Glutamatergic neuron (in vitro differentiated cells): Measurements from ENCODE around the gene METTL1. TPM values are rescaled to one million over a fixed set of nuclear protein-coding genes. Genes with fewer than 3 reads are reported as not detected.
A peak's percentile ranks its signal among the peaks of the same experiment; 100 is the strongest.
"Not testable (repeated sequence)": the region's sequence is repeated elsewhere in the genome, so short reads cannot be mapped to it uniquely, and the experiment has no call there.

Experiments
- DNase-seq: peaks from one replicate; pipeline ENCODE4 v3.0.0; 2022
- H3K27ac Mint-ChIP-seq: one replicate; pipeline ENCODE4 v1.8.0; 2020; ENCODE audit warnings: mild to moderate bottlenecking, mixed read lengths, inconsistent platforms; ENCODE audit not compliant: unreplicated experiment
- H3K27me3 Mint-ChIP-seq: one replicate; pipeline ENCODE4 v1.8.0; 2020; ENCODE audit warnings: mild to moderate bottlenecking, moderate library complexity, mixed read lengths, inconsistent platforms; ENCODE audit not compliant: unreplicated experiment
- H3K36me3 Mint-ChIP-seq: one replicate; pipeline ENCODE4 v1.8.0; 2020; ENCODE audit warnings: mild to moderate bottlenecking, mixed read lengths, inconsistent platforms; ENCODE audit not compliant: unreplicated experiment
- H3K4me1 Mint-ChIP-seq: one replicate; pipeline ENCODE4 v1.8.0; 2020; ENCODE audit warnings: mild to moderate bottlenecking, low read depth, mixed read lengths, inconsistent platforms; ENCODE audit not compliant: unreplicated experiment
- H3K4me3 Mint-ChIP-seq: one replicate; pipeline ENCODE4 v1.8.0; 2020; ENCODE audit warnings: mild to moderate bottlenecking, mixed read lengths, inconsistent platforms; ENCODE audit not compliant: unreplicated experiment
- H3K9me3 Mint-ChIP-seq: one replicate; pipeline ENCODE4 v1.8.0; 2020; ENCODE audit warnings: mild to moderate bottlenecking, moderate library complexity, mixed read lengths, inconsistent platforms; ENCODE audit not compliant: unreplicated experiment
- CTCF ChIP-seq: fragments of 200-600 bp; sonication (generic); IDR thresholded peaks from one replicate; pipeline ENCODE4 v1.5.0; 2021; ENCODE audit not compliant: partially characterized antibody, unreplicated experiment
- long read RNA-seq: library from polyadenylated mRNA; unstranded; transcript quantifications from one replicate; pipeline ENCODE4 v2.0.0, GENCODE V29; 2020; ENCODE audit not compliant: unreplicated experiment
- total RNA-seq: library from RNA; stranded (reverse); fragmentation: NEBNext Ultra II Directional; extraction: Animal tissue kit (Norgen Biotek cat#: 25700); gene quantifications from one replicate; pipeline ENCODE4 v1.2.1, GENCODE V29; 2021; ENCODE audit not compliant: unreplicated experiment

METTL1 gene
- 9.1 TPM for total RNA-seq
- long read RNA-seq, transcript METTL1-202 (6 exons, 2,066 nt): major isoform, 9 of 9 reads
- long read RNA-seq, partial matches to known transcripts: 0 of 9 reads
- long read RNA-seq, other reads (novel, unspliced or antisense): 0 of 9 reads

- H3K9me3 Mint-ChIP-seq: peaks cover 7% of the 10 kb centered on the region
- peaks cover 5% of the 10 kb centered on the region for H3K4me1 Mint-ChIP-seq
- peaks cover 5% of the 10 kb centered on the region for H3K27me3 Mint-ChIP-seq
- peaks cover 5% of the 10 kb centered on the region for H3K36me3 Mint-ChIP-seq
- H3K4me3 Mint-ChIP-seq: peak within 1 kb of the TSS; percentile 99
- peak; percentile 93 for DNase-seq
- H3K27ac Mint-ChIP-seq: peak within 1 kb of the TSS; percentile 93
- no peak for TF ChIP-seq CTCF
Measured at GRCh38 chr12:57771873-57772428, at the start of gene METTL1. TSS of gene METTL1 (minus strand) at chr12:57772105. CDS start at chr12:57772083, 22 bp downstream.

- not testable (repeated sequence) for H3K27ac Mint-ChIP-seq, DNase-seq, H3K4me3 Mint-ChIP-seq, H3K36me3 Mint-ChIP-seq
- Mint-ChIP-seq H3K9me3 (peaks cover 20% of the 10 kb centered on the region), H3K4me1 (peaks cover 27% of the 10 kb centered on the region), H3K27me3 (peaks cover 15% of the 10 kb centered on the region)
Measured at GRCh38 chr12:57821015-57821414, 49.1 kb upstream of the METTL1 start.

- peaks cover 18% of the 10 kb centered on the region for H3K9me3 Mint-ChIP-seq
- not testable (repeated sequence) for H3K27ac Mint-ChIP-seq, H3K4me3 Mint-ChIP-seq, H3K36me3 Mint-ChIP-seq, DNase-seq
- peaks cover 11% of the 10 kb centered on the region for H3K27me3 Mint-ChIP-seq
- peaks cover 25% of the 10 kb centered on the region for H3K4me1 Mint-ChIP-seq
Measured at GRCh38 chr12:57820119-57820518, 48.2 kb upstream of the METTL1 start.

GRCh38 chr12:57817990-57818331 is 46.1 kb upstream of the METTL1 start:
- Mint-ChIP-seq H3K4me1 (peaks cover 25% of the 10 kb centered on the region), H3K27ac (peak overlapping the region; percentile 88)
- DNase-seq, H3K9me3 Mint-ChIP-seq, H3K36me3 Mint-ChIP-seq, H3K27me3 Mint-ChIP-seq, H3K4me3 Mint-ChIP-seq: not testable (repeated sequence)

- H3K27ac Mint-ChIP-seq: peak overlapping the region; percentile 88
- no peak overlapping the region for H3K4me3 Mint-ChIP-seq
- DNase-seq: no peak
- TF ChIP-seq CTCF: no peak
- H3K36me3 Mint-ChIP-seq: no peaks in the 10 kb centered on the region
- peaks cover 8% of the 10 kb centered on the region for H3K9me3 Mint-ChIP-seq
- H3K27me3 Mint-ChIP-seq: peaks cover 10% of the 10 kb centered on the region
- peaks cover 25% of the 10 kb centered on the region for H3K4me1 Mint-ChIP-seq
Measured at GRCh38 chr12:57817261-57817989, 45.5 kb upstream of the METTL1 start.

- H3K4me1 Mint-ChIP-seq: peaks cover 25% of the 10 kb centered on the region
- peaks cover 8% of the 10 kb centered on the region for H3K9me3 Mint-ChIP-seq
- H3K27me3 Mint-ChIP-seq: peaks cover 10% of the 10 kb centered on the region
- DNase-seq: no peak
- H3K36me3 Mint-ChIP-seq: no peaks in the 10 kb centered on the region
- TF ChIP-seq CTCF: no peak
- no peak overlapping the region for H3K4me3 Mint-ChIP-seq
- peak overlapping the region; percentile 88 for H3K27ac Mint-ChIP-seq
Measured at GRCh38 chr12:57816855-57817151, 44.9 kb upstream of the METTL1 start.
